GM21381 (cell line): ENCODE data around the gene RPS5.
A peak's percentile ranks its signal among the peaks of the same experiment; 100 is the strongest.
"Not testable (repeated sequence)": the region's sequence is repeated elsewhere in the genome, so short reads cannot be mapped to it uniquely, and the experiment has no call there.

Source experiments
- ATAC-seq: cut with Tn5 transposase; IDR thresholded peaks from one replicate; pipeline ENCODE4 v1.9.1; 2021; ENCODE audit warnings: mild to moderate bottlenecking, moderate library complexity; ENCODE audit not compliant: unreplicated experiment

The RPS5 gene

GRCh38 chr19:58356766-58357480 lies 30.1 kb upstream of the RPS5 start:
- no peak for ATAC-seq

- ATAC-seq = no peak
These were observed 29.5 kb upstream of the RPS5 start for GRCh38 chr19:58357481-58358145.

- ATAC-seq = peak; percentile 15
These were observed 25.2 kb upstream of the RPS5 start for GRCh38 chr19:58361900-58362271.

- ATAC-seq = peak; percentile 84
These were observed 24.6 kb upstream of the RPS5 start, which contains the start of gene ZNF497 for GRCh38 chr19:58362272-58362994. TSS of gene ZNF497 (minus strand) at chr19:58362751. CDS start at chr19:58357635, 5,116 bp downstream.

DNA sequence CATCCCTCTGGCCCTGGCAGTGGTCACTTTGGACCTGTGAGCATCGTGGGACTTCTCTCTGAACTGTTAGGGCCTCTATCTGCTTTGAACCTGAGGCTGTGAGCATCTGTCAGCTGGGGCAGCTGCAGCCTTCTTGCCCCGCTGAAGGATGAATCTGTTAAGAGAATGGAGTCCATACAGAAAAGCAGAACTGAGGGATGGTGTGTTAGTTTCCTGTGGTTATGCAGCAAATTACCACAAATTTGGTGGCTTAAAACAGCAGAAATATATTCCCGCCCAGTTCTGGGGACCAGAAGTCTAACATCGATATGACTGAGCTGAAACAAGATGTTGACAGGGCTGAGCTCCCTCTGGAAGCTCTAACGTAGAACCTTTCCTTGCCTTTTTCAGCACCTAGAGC lies 22.9 kb upstream of the RPS5 start:
- no peak for ATAC-seq

- ATAC-seq = no peak
These were observed 20.3 kb upstream of the RPS5 start for GRCh38 chr19:58366585-58367430.

- ATAC-seq = no peak
These were observed 19.2 kb upstream of the RPS5 start for GRCh38 chr19:58367698-58368454.

- ATAC-seq = no peak
These were observed 18.3 kb upstream of the RPS5 start for GRCh38 chr19:58368561-58369360.

DNA sequence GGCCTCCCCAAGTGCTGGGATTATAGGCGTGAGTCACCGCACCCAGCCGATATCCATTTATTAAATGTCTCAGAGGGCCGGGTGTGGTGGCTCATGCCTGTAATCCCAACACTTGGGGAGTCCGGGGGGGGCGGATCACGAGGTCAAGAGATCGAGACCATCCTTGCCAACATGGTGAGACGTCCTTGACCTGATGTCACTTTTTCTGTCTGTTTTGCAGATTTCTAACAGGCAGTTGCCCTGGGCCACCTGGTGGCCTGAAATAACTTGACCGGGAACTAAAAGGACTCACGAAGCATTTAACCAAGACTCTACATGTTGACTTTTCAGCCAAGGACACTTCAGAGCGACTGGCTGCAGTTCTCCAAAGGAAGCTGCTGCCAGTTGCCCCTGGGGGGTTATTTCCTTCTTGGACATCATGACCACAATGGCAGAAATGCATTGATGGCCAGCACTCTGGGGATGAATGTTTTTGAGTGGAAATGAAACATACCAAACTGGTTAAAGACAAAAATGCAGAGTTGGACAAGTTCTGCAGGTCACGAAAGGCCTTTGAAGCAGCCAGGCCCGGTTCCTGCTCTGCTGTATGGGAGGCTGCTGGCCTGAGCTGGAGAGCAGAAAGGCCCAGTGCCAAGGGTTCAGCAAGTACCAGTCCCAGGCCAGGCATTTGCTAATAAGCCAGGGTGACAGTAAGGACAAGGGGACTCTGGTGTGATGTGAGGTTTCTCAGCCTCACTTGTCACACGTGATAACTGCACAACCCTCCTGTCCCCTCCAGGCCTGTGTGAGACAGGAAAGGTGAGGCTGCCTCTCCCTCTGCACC lies 14.5 kb upstream of the RPS5 start:
- no peak for ATAC-seq

DNA sequence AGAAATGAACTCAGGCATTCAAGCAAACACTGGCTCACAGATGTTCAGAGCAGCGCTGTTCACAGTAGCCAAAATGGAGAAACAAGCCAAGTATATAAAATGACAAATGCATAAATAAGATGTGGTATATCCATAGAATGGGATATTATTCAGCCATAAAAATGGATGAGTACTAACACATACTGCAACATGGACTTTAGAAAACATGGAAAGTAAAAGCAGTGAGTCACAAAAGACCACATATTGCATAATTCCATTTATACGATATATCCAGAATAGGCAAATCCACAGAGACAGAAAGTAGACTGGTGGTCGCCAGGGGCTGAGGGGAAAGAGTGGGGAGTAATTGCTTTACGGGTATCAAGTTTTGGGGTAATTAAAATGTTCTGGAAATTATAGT lies 12.9 kb upstream of the RPS5 start:
- no peak for ATAC-seq

GRCh38 chr19:58376724-58377123 lies 10.3 kb upstream of the RPS5 start:
- ATAC-seq = not testable (repeated sequence)

GRCh38 chr19:58379246-58379645 lies 7.8 kb upstream of the RPS5 start:
- no peak for ATAC-seq

DNA sequence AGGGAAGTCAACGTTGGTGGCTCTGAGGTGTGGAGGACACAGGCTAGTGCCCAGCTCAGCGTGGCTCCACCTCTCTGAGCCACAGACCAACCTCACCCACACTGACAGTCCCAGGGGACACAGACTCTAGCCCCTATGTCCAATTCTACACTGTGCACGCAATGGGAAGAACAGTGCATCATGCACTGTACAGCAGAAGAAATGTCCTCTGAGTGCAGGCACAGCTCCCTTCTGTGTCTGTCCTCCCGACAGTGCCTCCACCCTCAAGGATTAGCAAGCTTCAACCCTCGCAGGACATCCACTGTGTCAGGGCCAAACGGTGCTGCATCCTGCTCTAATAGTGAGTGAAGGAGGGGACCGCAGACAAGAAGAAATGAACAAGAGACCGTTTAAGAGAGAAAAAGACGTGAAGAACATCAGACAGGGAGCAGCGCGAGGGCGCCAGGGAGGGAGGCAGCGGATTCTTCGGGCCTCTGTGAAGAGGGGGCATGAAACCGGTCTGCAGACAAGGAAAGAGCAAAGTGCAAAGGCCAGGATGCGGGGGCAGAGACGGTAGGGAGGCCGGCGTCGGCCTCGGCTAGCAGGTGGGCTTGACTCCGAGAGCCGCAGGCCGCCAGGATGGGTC lies 6.9 kb upstream of the RPS5 start:
- no peak for ATAC-seq

- ATAC-seq = peak; percentile 82
These were observed 6.2 kb upstream of the RPS5 start, which contains the start of gene ZNF837 for GRCh38 chr19:58380662-58381459. TSS of gene ZNF837 (minus strand) at chr19:58381030. CDS start at chr19:58369332, 11,698 bp downstream.

DNA sequence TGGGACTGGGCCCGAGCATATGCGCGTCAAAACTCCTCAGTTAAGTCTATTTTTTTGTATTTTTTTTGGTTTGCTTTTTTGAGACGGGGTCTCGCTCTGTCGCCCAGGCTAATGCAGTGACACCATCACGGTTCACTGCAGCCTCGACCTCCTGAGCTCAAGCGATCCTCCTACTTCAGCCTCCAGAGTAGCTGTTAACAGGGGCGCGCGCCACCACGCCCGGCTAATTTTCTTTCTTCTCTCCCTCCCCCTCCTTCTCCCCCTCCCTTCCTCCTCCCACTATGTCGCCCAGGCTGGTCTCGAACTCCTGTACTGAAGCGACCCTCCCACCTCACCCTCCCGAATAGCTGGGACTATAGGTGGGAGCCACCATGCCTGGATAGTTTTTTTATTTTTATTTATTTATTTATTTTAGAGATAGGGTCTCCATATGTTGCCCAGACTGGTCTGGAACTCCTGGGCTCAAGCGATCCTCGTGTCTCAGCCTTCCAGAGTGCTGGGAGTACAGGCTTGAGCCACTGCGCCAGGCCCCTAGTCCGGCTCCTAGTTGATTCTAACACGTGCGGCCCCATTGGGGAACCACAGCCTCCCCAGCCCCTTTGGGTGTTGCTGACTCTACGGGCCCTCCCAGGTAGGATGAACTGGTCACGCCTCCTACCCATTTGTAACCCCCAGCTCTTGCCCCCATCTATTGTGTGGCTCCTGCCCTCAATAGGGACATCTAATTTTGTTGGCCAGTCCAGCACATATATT lies 5.4 kb upstream of the RPS5 start:
- ATAC-seq = no peak

DNA sequence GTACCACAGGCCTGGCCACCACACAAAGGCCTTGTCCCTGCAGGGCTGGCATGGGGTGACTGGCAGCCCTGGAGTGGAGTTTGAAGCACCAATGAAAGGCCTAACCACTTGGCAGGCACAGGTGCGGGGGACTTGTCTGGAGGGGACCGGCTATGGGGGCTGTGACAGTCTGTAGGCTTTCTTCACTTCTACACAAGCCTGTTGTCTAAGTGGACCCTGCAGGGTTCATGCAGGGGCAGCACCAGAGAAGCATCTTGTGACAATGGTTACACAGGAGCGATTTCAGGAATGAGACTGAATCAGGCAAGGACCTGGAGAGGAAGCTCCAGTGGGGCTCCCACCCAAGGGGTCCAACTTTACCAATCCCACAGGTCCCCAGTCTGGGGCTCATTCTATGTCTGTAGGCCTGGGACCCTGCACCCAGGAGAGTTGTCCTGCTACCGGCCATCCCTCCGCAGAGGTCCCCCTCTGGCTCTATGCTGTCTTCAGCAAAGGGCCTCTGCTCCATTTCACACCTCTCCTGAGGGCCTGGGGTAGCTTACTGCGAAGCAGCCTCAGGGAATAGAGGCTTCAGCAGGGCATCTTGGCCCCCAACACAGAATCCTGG lies 4.0 kb upstream of the RPS5 start:
- no peak for ATAC-seq
